Fibroblast of skin of scalp (primary cell): ENCODE data around the gene LASP1.

Source experiments
- DNase-seq: peaks from one replicate; pipeline ENCODE4 v3.0.0-alpha.2; 2013

LASP1 gene

GRCh38 chr17:38870259-38871165, 654 bp downstream of the LASP1 start:
- DNase-seq, result peak; percentile 65

GRCh38 chr17:38871247-38872015, 1.6 kb downstream of the LASP1 start:
- DNase-seq, result peak; percentile 70

- DNase-seq, result no peak
Observed at GRCh38 chr17:38872027-38872511, 2.2 kb downstream of the LASP1 start.

- no peak for DNase-seq
Observed at GRCh38 chr17:38872671-38873385, 3.0 kb downstream of the LASP1 start.

GRCh38 chr17:38873640-38874380, 4.0 kb downstream of the LASP1 start:
- no peak for DNase-seq

GRCh38 chr17:38874505-38875400, 4.9 kb downstream of the LASP1 start:
- peak; percentile 87 for DNase-seq

GRCh38 chr17:38875477-38876075, 5.7 kb downstream of the LASP1 start:
- peak; percentile 88 for DNase-seq

GRCh38 chr17:38877130-38877851, 7.4 kb downstream of the LASP1 start:
- DNase-seq, result no peak

GRCh38 chr17:38879878-38880665, 10.2 kb downstream of the LASP1 start:
- DNase-seq, result peak; percentile 96

GRCh38 chr17:38881600-38882191, 11.8 kb downstream of the LASP1 start:
- DNase-seq, result peak; percentile 82

- no peak for DNase-seq
Observed at GRCh38 chr17:38882870-38883269, 13.0 kb downstream of the LASP1 start.

- peak; percentile 41 for DNase-seq
Observed at GRCh38 chr17:38883592-38884526, 14.0 kb downstream of the LASP1 start.

- DNase-seq, result no peak
Observed at GRCh38 chr17:38885044-38885727, 15.3 kb downstream of the LASP1 start.

GRCh38 chr17:38885728-38886642, 16.1 kb downstream of the LASP1 start:
- no peak for DNase-seq

- DNase-seq, result no peak
Observed at GRCh38 chr17:38886643-38887010, 16.8 kb downstream of the LASP1 start.

GRCh38 chr17:38888842-38889241, 19.0 kb downstream of the LASP1 start:
- DNase-seq, result no peak
